GM20431 (cell line): ENCODE data around the gene HERPUD1.
"Not testable (repeated sequence)": the region's sequence is repeated elsewhere in the genome, so short reads cannot be mapped to it uniquely, and the experiment has no call there.

Source experiments
- in situ Hi-C: fragments of 300-500 bp; cut with MseI, MboI; formaldehyde crosslinking; loops from one replicate; pipeline ENCODE4 v1.15.0; 2020; ENCODE audit warnings: low sequenced_read_pairs; ENCODE audit not compliant: unreplicated experiment

HERPUD1 gene

GRCh38 chr16:56931892-56932720 is at the start of gene HERPUD1:
Gene HERPUD1 (plus strand): TSS chr16:56932142. CDS start chr16:56932245, 103 bp downstream.
- in situ Hi-C loops: no loop called here

- in situ Hi-C loops: no loop called here
Observed at GRCh38 chr16:56883586-56883985, 48.4 kb upstream of the HERPUD1 start.

GRCh38 chr16:56884026-56884582 is 47.8 kb upstream of the HERPUD1 start:
- in situ Hi-C loops: no loop called here

- in situ Hi-C loops: not testable (repeated sequence)
Observed at GRCh38 chr16:56884929-56885328, 47.0 kb upstream of the HERPUD1 start.

GRCh38 chr16:56885446-56886162 is 46.3 kb upstream of the HERPUD1 start:
- in situ Hi-C loops: no loop called here

- in situ Hi-C loops: no loop called here
Observed at GRCh38 chr16:56886296-56886695, 45.6 kb upstream of the HERPUD1 start.

- in situ Hi-C loops: no loop called here
Observed at GRCh38 chr16:56886826-56887225, 45.1 kb upstream of the HERPUD1 start.

GRCh38 chr16:56888806-56889205 is 43.1 kb upstream of the HERPUD1 start:
- in situ Hi-C loops: no loop called here

GRCh38 chr16:56889206-56889605 is 42.7 kb upstream of the HERPUD1 start:
- in situ Hi-C loops: no loop called here

- in situ Hi-C loops: no loop called here
Observed at GRCh38 chr16:56891685-56892084, 40.3 kb upstream of the HERPUD1 start.

- in situ Hi-C loops: no loop called here
Observed at GRCh38 chr16:56892705-56893104, 39.2 kb upstream of the HERPUD1 start.

- in situ Hi-C loops: no loop called here
Observed at GRCh38 chr16:56894331-56894917, 37.5 kb upstream of the HERPUD1 start.

GRCh38 chr16:56895813-56896212 is 36.1 kb upstream of the HERPUD1 start:
- in situ Hi-C loops: no loop called here

GRCh38 chr16:56896244-56896643 is 35.7 kb upstream of the HERPUD1 start:
- in situ Hi-C loops: no loop called here

- in situ Hi-C loops: no loop called here
Observed at GRCh38 chr16:56897026-56897799, 34.7 kb upstream of the HERPUD1 start.

- in situ Hi-C loops: no loop called here
Observed at GRCh38 chr16:56898847-56899246, 33.1 kb upstream of the HERPUD1 start.

GRCh38 chr16:56903866-56904265 is 28.1 kb upstream of the HERPUD1 start:
- in situ Hi-C loops: no loop called here

GRCh38 chr16:56907401-56907800 is 24.5 kb upstream of the HERPUD1 start:
- in situ Hi-C loops: no loop called here

- in situ Hi-C loops: no loop called here
Observed at GRCh38 chr16:56909527-56909979, 22.4 kb upstream of the HERPUD1 start.

- in situ Hi-C loops: no loop called here
Observed at GRCh38 chr16:56910112-56910511, 21.8 kb upstream of the HERPUD1 start.
